ENCODE results near the gene MEOX1.
A peak's percentile ranks its signal among the peaks of the same experiment; 100 is the strongest.
"Not testable (repeated sequence)": the region's sequence is repeated elsewhere in the genome, so short reads cannot be mapped to it uniquely, and the experiment has no call there.

MEOX1 gene

GRCh38 chr17:43661699-43662412 lies at the start of gene MEOX1:
MEOX1 (minus strand) TSS chr17:43661922; CDS start chr17:43661534, 388 bp downstream.
- no peak for DNase-seq (ENCODE audit: low spot score)

GRCh38 chr17:43710101-43710500 lies 48.4 kb upstream of the MEOX1 start:
- DNase-seq (ENCODE audit: low spot score): no peak

- no peak for DNase-seq (ENCODE audit: low spot score)
Measured at GRCh38 chr17:43709210-43709609, 47.5 kb upstream of the MEOX1 start.

GRCh38 chr17:43707184-43707583 lies 45.5 kb upstream of the MEOX1 start:
- DNase-seq (ENCODE audit: low spot score): no peak

- no peak for DNase-seq (ENCODE audit: low spot score)
Measured at GRCh38 chr17:43706235-43706634, 44.5 kb upstream of the MEOX1 start.

- DNase-seq (ENCODE audit: low spot score): no peak
Measured at GRCh38 chr17:43703630-43704029, 41.9 kb upstream of the MEOX1 start.

GRCh38 chr17:43702637-43703036 lies 40.9 kb upstream of the MEOX1 start:
- DNase-seq (ENCODE audit: low spot score): no peak

- DNase-seq (ENCODE audit: low spot score): no peak
Measured at GRCh38 chr17:43701318-43701743, 39.6 kb upstream of the MEOX1 start.

- DNase-seq (ENCODE audit: low spot score): no peak
Measured at GRCh38 chr17:43699438-43699756, 37.7 kb upstream of the MEOX1 start.

- DNase-seq (ENCODE audit: low spot score): no peak
Measured at GRCh38 chr17:43698678-43699437, 37.1 kb upstream of the MEOX1 start.

GRCh38 chr17:43697937-43698336 lies 36.2 kb upstream of the MEOX1 start:
- DNase-seq (ENCODE audit: low spot score): no peak

GRCh38 chr17:43696891-43697290 lies 35.2 kb upstream of the MEOX1 start:
- DNase-seq (ENCODE audit: low spot score): no peak

GRCh38 chr17:43695970-43696865 lies 34.5 kb upstream of the MEOX1 start:
- no peak for DNase-seq (ENCODE audit: low spot score)

GRCh38 chr17:43694081-43694870 lies 32.6 kb upstream of the MEOX1 start:
- DNase-seq (ENCODE audit: low spot score): peak; percentile 59

GRCh38 chr17:43691317-43691693 lies 29.6 kb upstream of the MEOX1 start:
- no peak for DNase-seq (ENCODE audit: low spot score)

- DNase-seq (ENCODE audit: low spot score): no peak
Measured at GRCh38 chr17:43690624-43691316, 29.0 kb upstream of the MEOX1 start.

- no peak for DNase-seq (ENCODE audit: low spot score)
Measured at GRCh38 chr17:43689814-43690213, 28.1 kb upstream of the MEOX1 start.

- no peak for DNase-seq (ENCODE audit: low spot score)
Measured at GRCh38 chr17:43689131-43689530, 27.4 kb upstream of the MEOX1 start.

GRCh38 chr17:43686957-43687356 lies 25.2 kb upstream of the MEOX1 start:
- DNase-seq (ENCODE audit: low spot score): not testable (repeated sequence)

- no peak for DNase-seq (ENCODE audit: low spot score)
Measured at GRCh38 chr17:43683928-43684653, 22.4 kb upstream of the MEOX1 start.

GRCh38 chr17:43680461-43680860 lies 18.7 kb upstream of the MEOX1 start:
- no peak for DNase-seq (ENCODE audit: low spot score)

Data from hematopoietic multipotent progenitor cell treated with erythropoietin and hydrocortisone succinate and interleukin-3 and kit ligand, for 17 days (in vitro differentiated cells).